Hematopoietic multipotent progenitor cell treated with erythropoietin and hydrocortisone succinate and interleukin-3 and kit ligand, for 15 days (in vitro differentiated cells): ENCODE data around the gene DDOST.
"Not testable (repeated sequence)": the region's sequence is repeated elsewhere in the genome, so short reads cannot be mapped to it uniquely, and the experiment has no call there.

Source experiments
- DNase-seq: peaks from one replicate; pipeline ENCODE4 v3.0.0-alpha.2; 2015; ENCODE audit warnings: low spot score

Gene DDOST

GRCh38 chr1:20691872-20692271 lies 30.7 kb upstream of the DDOST start:
- no peak for DNase-seq

GRCh38 chr1:20689645-20690056 lies 28.5 kb upstream of the DDOST start:
- no peak for DNase-seq

- DNase-seq, result no peak
These were observed 25.9 kb upstream of the DDOST start for GRCh38 chr1:20686883-20687725.

GRCh38 chr1:20685741-20686140 lies 24.6 kb upstream of the DDOST start:
- DNase-seq, result no peak

- DNase-seq, result no peak
These were observed 24.0 kb upstream of the DDOST start for GRCh38 chr1:20685099-20685662.

GRCh38 chr1:20684651-20685050 lies 23.5 kb upstream of the DDOST start:
- DNase-seq, result no peak

GRCh38 chr1:20684050-20684620 lies 23.0 kb upstream of the DDOST start:
- DNase-seq, result no peak

- DNase-seq, result no peak
These were observed 22.4 kb upstream of the DDOST start for GRCh38 chr1:20683614-20684013.

GRCh38 chr1:20682571-20683236 lies 21.5 kb upstream of the DDOST start:
- DNase-seq, result no peak

- no peak for DNase-seq
These were observed 20.8 kb upstream of the DDOST start for GRCh38 chr1:20681999-20682398.

- no peak for DNase-seq
These were observed 19.1 kb upstream of the DDOST start for GRCh38 chr1:20680269-20680668.

GRCh38 chr1:20678599-20678998 lies 17.4 kb upstream of the DDOST start:
- no peak for DNase-seq

GRCh38 chr1:20673626-20674025 lies 12.5 kb upstream of the DDOST start:
- not testable (repeated sequence) for DNase-seq

GRCh38 chr1:20672265-20672632 lies 11.1 kb upstream of the DDOST start:
- no peak for DNase-seq

GRCh38 chr1:20670936-20671335 lies 9.8 kb upstream of the DDOST start:
- no peak for DNase-seq

GRCh38 chr1:20668581-20668980 lies 7.4 kb upstream of the DDOST start:
- no peak for DNase-seq

GRCh38 chr1:20666804-20667203 lies 5.6 kb upstream of the DDOST start:
- DNase-seq, result no peak

GRCh38 chr1:20666146-20666545 lies 5.0 kb upstream of the DDOST start:
- DNase-seq, result no peak

- no peak for DNase-seq
These were observed 4.6 kb upstream of the DDOST start for GRCh38 chr1:20665726-20666125.

GRCh38 chr1:20663969-20664715 lies 3.0 kb upstream of the DDOST start:
- DNase-seq, result no peak

- DNase-seq, result no peak
These were observed 2.2 kb upstream of the DDOST start for GRCh38 chr1:20663365-20663764.

- DNase-seq, result no peak
These were observed 924 bp upstream of the DDOST start for GRCh38 chr1:20662110-20662475.
